Breast epithelium (tissue), 4 donors: Measurements from ENCODE around the gene NFIC. TPM values are rescaled to one million over a fixed set of nuclear protein-coding genes. Genes with fewer than 3 reads are reported as not detected.

ENCODE experiments used
- DNase-seq, 2 donors: peaks; one replicate each; pipeline ENCODE4 v3.0.0-alpha.2; 2019; ENCODE audit warnings: low spot score in 2 of 2
- H3K27ac ChIP-seq, 2 donors: fragments of 200-600 bp; sonication (generic) in 1 of 2; one replicate each; pipeline ENCODE4 v1.5.1; 2016 to 2019; ENCODE audit warnings: mild to moderate bottlenecking in 1 of 2
- H3K27me3 ChIP-seq, 2 donors: fragments of 200-600 bp; sonication (generic) in 1 of 2; one replicate each; pipeline versions ENCODE4 v1.5.1 to v1.6.0; 2017 to 2019; ENCODE audit warnings: control low read depth in 1 of 2, mild to moderate bottlenecking in 1 of 2
- H3K36me3 ChIP-seq: fragments of 200-600 bp; one replicate; pipeline ENCODE4 v1.5.1; 2019
- H3K4me1 ChIP-seq, 2 donors: fragments of 200-600 bp; sonication (generic); one replicate each; pipeline ENCODE4 v1.5.1; 2016 to 2019; ENCODE audit warnings: control low read depth in 1 of 2
- H3K4me3 ChIP-seq, 3 donors: fragments of 200-600 bp; sonication (generic); 1 replicate in 2 of 3; 2 replicates in 1 of 3; pipeline ENCODE4 v1.5.1; 2016 to 2019; ENCODE audit warnings: mild to moderate bottlenecking in 3 of 3, moderate library complexity in 2 of 3
- H3K9me3 ChIP-seq, 2 donors: fragments of 200-600 bp; sonication (generic) in 1 of 2; one replicate each; pipeline ENCODE4 v1.5.1; 2016 to 2019; ENCODE audit warnings: control low read depth in 1 of 2
- POLR2A ChIP-seq: fragments of 450-650 bp; IDR thresholded peaks from one replicate; pipeline ENCODE4 v1.6.1; 2016; ENCODE audit warnings: antibody characterized with exemption, mild to moderate bottlenecking, moderate library complexity
- POLR2AphosphoS5 ChIP-seq, 3 donors: sonication (generic); formaldehyde crosslinking; IDR thresholded peaks; one replicate each; pipeline ENCODE4 v1.6.1; 2017; ENCODE audit warnings: antibody characterized with exemption in 3 of 3
- intact Hi-C: fragments of 100-400 bp; cut with DNase I; formaldehyde crosslinking; loops from one replicate; pipeline ENCODE4 v1.15.1; 2023; ENCODE audit warnings: low total_unique reads
- total RNA-seq, 3 donors: library from RNA; depleted of rRNA; stranded (reverse); fragments of >200 nt; gene quantifications; one replicate each; pipeline ENCODE4 v1.1.0, GENCODE V29; 2016
- TF ChIP-seq, protein P1 (sequence below), 3 donors: fragments of 450-650 bp; IDR thresholded peaks; one replicate each; pipeline ENCODE4 v1.5.1; 2016 to 2017; ENCODE audit warnings: antibody characterized with exemption in 3 of 3, mild to moderate bottlenecking in 3 of 3, moderate library complexity in 3 of 3

The NFIC gene
- total RNA-seq, 3 donors from 2014 or later: 48.9 to 97.8 (median 73.1) TPM

DNA sequence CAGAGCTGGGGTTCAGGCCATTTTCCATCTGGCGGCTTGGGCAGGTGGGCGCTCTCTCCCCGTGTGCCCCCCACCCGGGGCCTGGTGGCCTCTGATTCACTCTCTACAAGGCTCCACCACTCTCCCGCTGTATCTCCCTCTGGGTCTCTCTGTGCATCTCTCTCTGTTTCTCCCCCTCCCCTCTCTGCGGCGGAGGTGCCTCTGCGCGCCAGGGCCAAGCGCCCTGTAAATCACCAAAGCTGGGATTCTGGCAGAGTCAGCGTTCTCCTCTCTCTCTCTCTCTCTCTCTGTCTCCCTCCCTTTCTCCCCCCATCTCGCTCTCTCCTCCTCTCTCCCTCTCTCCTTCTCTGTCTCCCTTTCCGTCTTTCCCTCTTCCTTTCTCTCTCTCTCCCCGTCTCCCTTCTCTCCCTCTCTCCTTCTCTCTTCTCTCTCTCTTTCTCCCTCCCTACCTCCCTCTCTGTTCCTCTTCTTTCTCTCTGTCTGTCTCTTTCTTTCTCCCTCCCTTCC, 3.9 kb downstream of the NFIC start:
- H3K27me3 ChIP-seq: no peaks in the 10 kb centered on the region
- peaks cover 4 to 19% of the 10 kb centered on the region in 2 donors for H3K4me1 ChIP-seq
- H3K9me3 ChIP-seq: no peaks in the 10 kb centered on the region
- intact Hi-C loops: no loop called here
- no peak for DNase-seq
- TF ChIP-seq, protein P1, sequence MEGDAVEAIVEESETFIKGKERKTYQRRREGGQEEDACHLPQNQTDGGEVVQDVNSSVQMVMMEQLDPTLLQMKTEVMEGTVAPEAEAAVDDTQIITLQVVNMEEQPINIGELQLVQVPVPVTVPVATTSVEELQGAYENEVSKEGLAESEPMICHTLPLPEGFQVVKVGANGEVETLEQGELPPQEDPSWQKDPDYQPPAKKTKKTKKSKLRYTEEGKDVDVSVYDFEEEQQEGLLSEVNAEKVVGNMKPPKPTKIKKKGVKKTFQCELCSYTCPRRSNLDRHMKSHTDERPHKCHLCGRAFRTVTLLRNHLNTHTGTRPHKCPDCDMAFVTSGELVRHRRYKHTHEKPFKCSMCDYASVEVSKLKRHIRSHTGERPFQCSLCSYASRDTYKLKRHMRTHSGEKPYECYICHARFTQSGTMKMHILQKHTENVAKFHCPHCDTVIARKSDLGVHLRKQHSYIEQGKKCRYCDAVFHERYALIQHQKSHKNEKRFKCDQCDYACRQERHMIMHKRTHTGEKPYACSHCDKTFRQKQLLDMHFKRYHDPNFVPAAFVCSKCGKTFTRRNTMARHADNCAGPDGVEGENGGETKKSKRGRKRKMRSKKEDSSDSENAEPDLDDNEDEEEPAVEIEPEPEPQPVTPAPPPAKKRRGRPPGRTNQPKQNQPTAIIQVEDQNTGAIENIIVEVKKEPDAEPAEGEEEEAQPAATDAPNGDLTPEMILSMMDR (IDR thresholded peaks at IDR 0.05): no peak
- TF ChIP-seq POLR2A: no peak
- TF ChIP-seq POLR2AphosphoS5 (IDR thresholded peaks at IDR 0.05): no peak
- peak overlapping the region; percentile 99 for H3K27ac ChIP-seq
- H3K4me3 ChIP-seq: peak overlapping the region; percentile 89 to 95 (median 95)
- no peaks in the 10 kb centered on the region for H3K36me3 ChIP-seq

GRCh38 chr19:3370728-3371591, 4.6 kb downstream of the NFIC start:
- intact Hi-C loops: no loop called here
- no peak for DNase-seq
- H3K4me3 ChIP-seq: peak overlapping the region in 2 of 3 donors; percentile 95

GRCh38 chr19:3372413-3372812, 6.0 kb downstream of the NFIC start:
- no peaks in the 10 kb centered on the region for H3K36me3 ChIP-seq
- H3K9me3 ChIP-seq: no peaks in the 10 kb centered on the region
- no peak for TF ChIP-seq POLR2A
- TF ChIP-seq POLR2AphosphoS5 (IDR thresholded peaks at IDR 0.05): no peak
- TF ChIP-seq, protein P1 (IDR thresholded peaks at IDR 0.05): no peak
- intact Hi-C loops: no loop called here
- H3K27me3 ChIP-seq: no peaks in the 10 kb centered on the region
- H3K4me1 ChIP-seq: peaks cover 4 to 16% of the 10 kb centered on the region in 2 donors
- peak overlapping the region; percentile 5 to 16 for H3K27ac ChIP-seq
- H3K4me3 ChIP-seq: no peak overlapping the region
- DNase-seq: no peak

More at GRCh38 chr19:3370728-3371591, 4.6 kb downstream of the NFIC start:
- H3K4me1 ChIP-seq: peaks cover 4 to 16% of the 10 kb centered on the region in 2 donors
- no peaks in the 10 kb centered on the region for H3K36me3 ChIP-seq
- peak overlapping the region; percentile 70 to 99 for H3K27ac ChIP-seq
- no peak for TF ChIP-seq POLR2AphosphoS5 (IDR thresholded peaks at IDR 0.05)
- TF ChIP-seq, protein P1 (IDR thresholded peaks at IDR 0.05): no peak
- no peak for TF ChIP-seq POLR2A
- no peaks in the 10 kb centered on the region for H3K9me3 ChIP-seq
- H3K27me3 ChIP-seq: no peaks in the 10 kb centered on the region

DNA sequence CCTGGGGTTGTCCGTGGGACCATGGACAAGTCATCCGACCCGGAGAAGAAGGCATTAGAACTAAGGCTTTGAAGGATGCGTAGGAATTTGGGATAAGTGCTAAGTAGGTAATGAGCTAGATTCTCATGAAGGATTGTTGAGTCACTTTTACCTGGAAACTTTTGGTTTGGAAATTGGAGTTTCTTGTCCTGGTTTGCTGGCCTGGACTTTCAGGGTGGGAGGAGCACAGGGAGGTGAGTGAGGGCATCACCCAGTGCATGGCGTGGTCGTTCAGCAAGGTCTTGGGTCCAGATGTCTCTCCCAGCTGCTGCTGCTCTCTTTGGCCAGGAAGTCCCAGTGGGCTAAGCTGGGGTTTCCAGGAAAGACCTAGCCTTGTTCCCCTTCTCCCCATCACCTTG, 7.6 kb downstream of the NFIC start:
- TF ChIP-seq POLR2AphosphoS5 (IDR thresholded peaks at IDR 0.05) (no peak), POLR2A (no peak)
- TF ChIP-seq, protein P1 (IDR thresholded peaks at IDR 0.05): no peak
- Histone ChIP-seq H3K4me1 (peaks cover 4 to 16% of the 10 kb centered on the region in 2 donors), H3K4me3 (no peak overlapping the region), H3K36me3 (no peaks in the 10 kb centered on the region), H3K27me3 (no peaks in the 10 kb centered on the region), H3K27ac (peak overlapping the region; percentile 94 to 95), H3K9me3 (no peaks in the 10 kb centered on the region)
- DNase-seq: no peak
- intact Hi-C loops: no loop called here
